HCT116 (cell line): ENCODE data around the gene TRH. TPM values are rescaled to one million over a fixed set of nuclear protein-coding genes. Genes with fewer than 3 reads are reported as not detected.

Source experiments
- ATAC-seq: fragments of 200-7000 bp; cut with Tn5 transposase; 2 replicates; pipeline ENCODE4 v1.9.1; 2020; ENCODE audit warnings: mild to moderate bottlenecking, moderate library complexity
- BruUV-seq: library from RNA; stranded (reverse); fragments of 400-500 nt; replicated peaks from 2 replicates; lab custom pipeline; 2021; lab: Mats Ljungman, UMichigan
- CTCF ChIA-PET: fragments of 300-600 bp; sonication (Branson Sonifier 250); formaldehyde crosslinking; loops from one replicate; lab custom pipeline; 2021; ENCODE audit warnings: antibody characterized with exemption; lab: Charles Lee
- POLR2A ChIA-PET: fragments of 300-600, 350-600 bp; sonication (Branson Sonifier 250); formaldehyde crosslinking; loops from one replicate; lab custom pipeline; 2021; ENCODE audit warnings: antibody characterized with exemption; lab: Charles Lee
- RAD21 ChIA-PET, 2 experiments: fragments of 300-600 bp; sonication (Branson Sonifier 250); formaldehyde crosslinking; loops; one replicate each; lab custom pipeline; 2023; ENCODE audit warnings: low total read pairs in 2 of 2; ENCODE audit not compliant: uncharacterized antibody in 2 of 2, unreplicated experiment in 2 of 2, low non-redundant PET in 1 of 2; lab: Charles Lee
- DNase-seq: peaks from one replicate; pipeline ENCODE4 v3.0.0-alpha.2; 2010; ENCODE audit warnings: low read depth, low spot score
- H2AFZ ChIP-seq: fragments of 200-600 bp; shearing (Covaris generic), sonication (generic); 2 replicates; pipeline ENCODE4 v1.6.1; 2017; ENCODE audit warnings: low read depth, mixed run types, mixed read lengths, antibody characterized with exemption, low read length; ENCODE audit not compliant: poor library complexity, severe bottlenecking
- H3K27ac ChIP-seq: 2 replicates; pipeline ENCODE4 v1.5.1; 2012; ENCODE audit warnings: low read depth, low read length
- H3K27me3 ChIP-seq: fragments of 200-600 bp; sonication (generic); 2 replicates; pipeline ENCODE4 v1.6.1; 2016; ENCODE audit warnings: mixed run types, low read length, mixed read lengths; ENCODE audit not compliant: insufficient read depth
- H3K36me3 ChIP-seq, 2 experiments: fragments of 200-500 bp in 1 of 2; fragments of 200-600 bp in 1 of 2; sonication (Bioruptor generic) in 1 of 2; sonication (generic) in 1 of 2; 2 replicates each; pipeline versions ENCODE4 v1.5.1 to v1.6.1; 2014 to 2016; ENCODE audit warnings: low read length in 2 of 2, inconsistent platforms in 1 of 2, mixed read lengths in 1 of 2, mixed run types in 1 of 2; ENCODE audit not compliant: insufficient read depth in 2 of 2, control insufficient read depth in 1 of 2
- H3K4me1 ChIP-seq, 2 experiments: fragments of 200-600 bp in 1 of 2; sonication (generic) in 1 of 2; 2 replicates each; pipeline versions ENCODE4 v1.5.1 to v1.6.1; 2012 to 2017; ENCODE audit warnings: low read length in 2 of 2, inconsistent platforms in 1 of 2, mild to moderate bottlenecking in 1 of 2, mixed read lengths in 1 of 2, mixed run types in 1 of 2, moderate library complexity in 1 of 2; ENCODE audit not compliant: insufficient read depth in 2 of 2, control insufficient read depth in 1 of 2
- H3K4me2 ChIP-seq: fragments of 200-600 bp; sonication (generic); 2 replicates; pipeline ENCODE4 v1.6.1; 2017; ENCODE audit warnings: mixed run types, low read length, mixed read lengths
- H3K4me3 ChIP-seq, 2 experiments: fragments of 200-600 bp in 1 of 2; sonication (generic) in 1 of 2; replicated peaks in 1 of 2; 2 replicates each; pipeline ENCODE4 v1.5.1; 2011 to 2016; ENCODE audit warnings: low read length in 2 of 2, control low read depth in 1 of 2, low read depth in 1 of 2, mild to moderate bottlenecking in 1 of 2, mixed read lengths in 1 of 2, mixed run types in 1 of 2
- H3K79me2 ChIP-seq: fragments of 200-600 bp; sonication (generic); 2 replicates; pipeline ENCODE4 v1.6.1; 2017; ENCODE audit warnings: mild to moderate bottlenecking, mixed run types, low read length, moderate library complexity, mixed read lengths; ENCODE audit not compliant: insufficient read depth
- H3K9ac ChIP-seq: fragments of 200-600 bp; sonication (generic); 2 replicates; pipeline ENCODE4 v1.6.1; 2016; ENCODE audit warnings: low read length, mixed read lengths
- H3K9me2 ChIP-seq: fragments of 200-600 bp; sonication (generic), shearing (Covaris generic); 2 replicates; pipeline ENCODE4 v1.6.1; 2017; ENCODE audit warnings: mixed run types, mild to moderate bottlenecking, moderate library complexity; ENCODE audit not compliant: insufficient read depth
- H3K9me3 ChIP-seq, 2 experiments: fragments of 200-500 bp in 1 of 2; fragments of 200-600 bp in 1 of 2; sonication (Bioruptor generic) in 1 of 2; sonication (generic) in 1 of 2; 2 replicates each; pipeline ENCODE4 v1.6.1; 2014 to 2017; ENCODE audit warnings: low read length in 2 of 2, mixed read lengths in 2 of 2, inconsistent platforms in 1 of 2, low read depth in 1 of 2, mild to moderate bottlenecking in 1 of 2, mixed run types in 1 of 2, moderate library complexity in 1 of 2; ENCODE audit not compliant: control insufficient read depth in 1 of 2, insufficient read depth in 1 of 2
- H4K20me1 ChIP-seq: fragments of 200-600 bp; sonication (generic), shearing (Covaris generic); 2 replicates; pipeline ENCODE4 v1.6.1; 2017; ENCODE audit warnings: mixed run types, mild to moderate bottlenecking, moderate library complexity; ENCODE audit not compliant: insufficient read depth
- CEBPB ChIP-seq: IDR thresholded peaks from 2 replicates; pipeline ENCODE4 v1.6.1; 2012; ENCODE audit warnings: low read depth
- EGR1 ChIP-seq: IDR thresholded peaks from 2 replicates; pipeline ENCODE4 v1.6.1; 2012; ENCODE audit warnings: low read depth
- EZH2 ChIP-seq: fragments of 200-600 bp; sonication (generic); IDR thresholded peaks from 2 replicates; pipeline ENCODE4 v1.6.1; 2017; ENCODE audit warnings: antibody characterized with exemption, mixed run types
- EZH2phosphoT487 ChIP-seq: fragments of 200-600 bp; IDR thresholded peaks from 2 replicates; pipeline ENCODE4 v1.6.1; 2018; ENCODE audit warnings: antibody characterized with exemption, borderline replicate concordance
- FOSL1 ChIP-seq: IDR thresholded peaks from 2 replicates; pipeline ENCODE4 v1.6.1; 2012; ENCODE audit warnings: low read depth
- JUND ChIP-seq: IDR thresholded peaks from 2 replicates; pipeline ENCODE4 v1.6.1; 2012
- POLR2A ChIP-seq: IDR thresholded peaks from 2 replicates; pipeline ENCODE4 v1.7.0; 2011; ENCODE audit warnings: borderline replicate concordance; ENCODE audit not compliant: insufficient read depth, insufficient read length; ENCODE audit errors: extremely low read depth
- POLR2AphosphoS5 ChIP-seq: IDR thresholded peaks from 2 replicates; pipeline ENCODE4 v1.6.1; 2011; ENCODE audit warnings: mild to moderate bottlenecking, low read depth, low read length, moderate library complexity
- RAD21 ChIP-seq: IDR thresholded peaks from 2 replicates; pipeline ENCODE4 v1.6.1; 2012; ENCODE audit warnings: low read depth, mild to moderate bottlenecking
- SIN3A ChIP-seq: IDR thresholded peaks from 2 replicates; pipeline ENCODE4 v1.6.1; 2012; ENCODE audit warnings: low read depth
- SRF ChIP-seq: IDR thresholded peaks from 2 replicates; pipeline ENCODE4 v1.6.1; 2012; ENCODE audit warnings: low read depth
- TCF7L2 ChIP-seq: IDR thresholded peaks from 2 replicates; pipeline ENCODE4 v1.7.0; 2011; ENCODE audit warnings: borderline replicate concordance, inconsistent platforms; ENCODE audit not compliant: insufficient read depth, insufficient read length; ENCODE audit errors: extremely low read depth
- YY1 ChIP-seq: IDR thresholded peaks from 2 replicates; pipeline ENCODE4 v1.6.1; 2011; ENCODE audit warnings: low read length, low read depth, moderate library complexity, mild to moderate bottlenecking; ENCODE audit not compliant: insufficient replicate concordance; ENCODE audit errors: extremely low read depth
- ZNF274 ChIP-seq: fragments of 200-500 bp; sonication (Bioruptor generic); IDR thresholded peaks from 2 replicates; pipeline ENCODE4 v1.6.1; 2014; ENCODE audit warnings: mild to moderate bottlenecking, low read depth, low read length, inconsistent platforms
- intact Hi-C: fragments of 100-400 bp; cut with micrococcal nuclease; formaldehyde crosslinking; loops from 2 replicates; pipeline ENCODE4 v1.10.0; 2022
- total RNA-seq: library from RNA; stranded (reverse); gene quantifications from one replicate; pipeline ENCODE4 v1.2.1, GENCODE V29; 2021; ENCODE audit not compliant: unreplicated experiment
- TF ChIP-seq, protein P1 (sequence below): IDR thresholded peaks from 2 replicates; pipeline ENCODE4 v1.6.1; 2011; ENCODE audit warnings: mild to moderate bottlenecking, low read length, moderate library complexity; ENCODE audit not compliant: insufficient replicate concordance; ENCODE audit errors: extremely low read depth
- TF ChIP-seq, protein P2 (sequence below): IDR thresholded peaks from 2 replicates; pipeline ENCODE4 v1.6.1; 2012; ENCODE audit warnings: low read depth
- TF ChIP-seq, protein P3 (sequence below): IDR thresholded peaks from 2 replicates; pipeline ENCODE4 v1.6.1; 2012

TRH gene
- total RNA-seq, 1 experiment from 2014 or later: not detected

DNA sequence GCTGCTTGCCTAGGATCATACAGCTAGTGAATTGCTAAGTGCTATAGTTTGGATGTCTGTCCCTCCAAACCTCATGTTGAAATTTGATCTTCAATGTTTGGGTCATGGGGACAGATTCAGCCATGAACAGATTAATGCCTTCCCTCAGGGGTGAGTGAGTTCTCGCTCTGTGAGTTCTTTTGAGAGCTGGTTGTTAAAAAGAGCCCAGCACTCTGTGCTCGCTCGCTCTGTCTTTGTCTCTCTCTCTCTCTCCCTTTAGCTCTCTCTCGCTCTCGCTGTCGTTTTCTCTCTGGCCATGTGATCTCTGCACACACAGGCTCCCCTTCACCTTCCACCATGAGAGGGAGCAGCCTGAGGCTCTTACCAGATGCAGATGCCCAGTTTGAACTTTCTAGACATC lies 14.9 kb downstream of the TRH start:
- intact Hi-C loops: no loop called here
- Histone ChIP-seq H4K20me1 (no peaks in the 10 kb centered on the region), H2AFZ (no peak overlapping the region), H3K79me2 (no peaks in the 10 kb centered on the region), H3K9ac (no peak overlapping the region), H3K4me2 (no peak overlapping the region), H3K27me3 (no peaks in the 10 kb centered on the region), H3K36me3 (no peaks in the 10 kb centered on the region), H3K9me3 (no peaks in the 10 kb centered on the region), H3K27ac (no peak overlapping the region), H3K4me1 (no peaks in the 10 kb centered on the region), H3K9me2 (no peaks in the 10 kb centered on the region), H3K4me3 (no peak overlapping the region)
- ATAC-seq (no peak), DNase-seq (no peak)
- ChIA-PET POLR2A (no interaction called here), CTCF (no interaction called here), RAD21 (no interaction called here)
- TF ChIP-seq RAD21: no peak
- TF ChIP-seq EZH2phosphoT487: no peak
- no peak for TF ChIP-seq SIN3A
- no peak for TF ChIP-seq POLR2A
- TF ChIP-seq, protein P1, sequence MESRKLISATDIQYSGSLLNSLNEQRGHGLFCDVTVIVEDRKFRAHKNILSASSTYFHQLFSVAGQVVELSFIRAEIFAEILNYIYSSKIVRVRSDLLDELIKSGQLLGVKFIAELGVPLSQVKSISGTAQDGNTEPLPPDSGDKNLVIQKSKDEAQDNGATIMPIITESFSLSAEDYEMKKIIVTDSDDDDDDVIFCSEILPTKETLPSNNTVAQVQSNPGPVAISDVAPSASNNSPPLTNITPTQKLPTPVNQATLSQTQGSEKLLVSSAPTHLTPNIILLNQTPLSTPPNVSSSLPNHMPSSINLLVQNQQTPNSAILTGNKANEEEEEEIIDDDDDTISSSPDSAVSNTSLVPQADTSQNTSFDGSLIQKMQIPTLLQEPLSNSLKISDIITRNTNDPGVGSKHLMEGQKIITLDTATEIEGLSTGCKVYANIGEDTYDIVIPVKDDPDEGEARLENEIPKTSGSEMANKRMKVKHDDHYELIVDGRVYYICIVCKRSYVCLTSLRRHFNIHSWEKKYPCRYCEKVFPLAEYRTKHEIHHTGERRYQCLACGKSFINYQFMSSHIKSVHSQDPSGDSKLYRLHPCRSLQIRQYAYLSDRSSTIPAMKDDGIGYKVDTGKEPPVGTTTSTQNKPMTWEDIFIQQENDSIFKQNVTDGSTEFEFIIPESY: no peak
- no peak for TF ChIP-seq EZH2
- no peak for TF ChIP-seq EGR1
- TF ChIP-seq SRF: no peak
- TF ChIP-seq POLR2AphosphoS5: no peak
- no peak for TF ChIP-seq JUND
- TF ChIP-seq TCF7L2: no peak
- TF ChIP-seq CEBPB: no peak
- TF ChIP-seq FOSL1: no peak
- no peak for TF ChIP-seq ZNF274
- TF ChIP-seq, protein P2, sequence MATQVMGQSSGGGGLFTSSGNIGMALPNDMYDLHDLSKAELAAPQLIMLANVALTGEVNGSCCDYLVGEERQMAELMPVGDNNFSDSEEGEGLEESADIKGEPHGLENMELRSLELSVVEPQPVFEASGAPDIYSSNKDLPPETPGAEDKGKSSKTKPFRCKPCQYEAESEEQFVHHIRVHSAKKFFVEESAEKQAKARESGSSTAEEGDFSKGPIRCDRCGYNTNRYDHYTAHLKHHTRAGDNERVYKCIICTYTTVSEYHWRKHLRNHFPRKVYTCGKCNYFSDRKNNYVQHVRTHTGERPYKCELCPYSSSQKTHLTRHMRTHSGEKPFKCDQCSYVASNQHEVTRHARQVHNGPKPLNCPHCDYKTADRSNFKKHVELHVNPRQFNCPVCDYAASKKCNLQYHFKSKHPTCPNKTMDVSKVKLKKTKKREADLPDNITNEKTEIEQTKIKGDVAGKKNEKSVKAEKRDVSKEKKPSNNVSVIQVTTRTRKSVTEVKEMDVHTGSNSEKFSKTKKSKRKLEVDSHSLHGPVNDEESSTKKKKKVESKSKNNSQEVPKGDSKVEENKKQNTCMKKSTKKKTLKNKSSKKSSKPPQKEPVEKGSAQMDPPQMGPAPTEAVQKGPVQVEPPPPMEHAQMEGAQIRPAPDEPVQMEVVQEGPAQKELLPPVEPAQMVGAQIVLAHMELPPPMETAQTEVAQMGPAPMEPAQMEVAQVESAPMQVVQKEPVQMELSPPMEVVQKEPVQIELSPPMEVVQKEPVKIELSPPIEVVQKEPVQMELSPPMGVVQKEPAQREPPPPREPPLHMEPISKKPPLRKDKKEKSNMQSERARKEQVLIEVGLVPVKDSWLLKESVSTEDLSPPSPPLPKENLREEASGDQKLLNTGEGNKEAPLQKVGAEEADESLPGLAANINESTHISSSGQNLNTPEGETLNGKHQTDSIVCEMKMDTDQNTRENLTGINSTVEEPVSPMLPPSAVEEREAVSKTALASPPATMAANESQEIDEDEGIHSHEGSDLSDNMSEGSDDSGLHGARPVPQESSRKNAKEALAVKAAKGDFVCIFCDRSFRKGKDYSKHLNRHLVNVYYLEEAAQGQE: no peak
- TF ChIP-seq YY1: no peak
- TF ChIP-seq, protein P3, sequence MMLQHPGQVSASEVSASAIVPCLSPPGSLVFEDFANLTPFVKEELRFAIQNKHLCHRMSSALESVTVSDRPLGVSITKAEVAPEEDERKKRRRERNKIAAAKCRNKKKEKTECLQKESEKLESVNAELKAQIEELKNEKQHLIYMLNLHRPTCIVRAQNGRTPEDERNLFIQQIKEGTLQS: no peak
- no TSS peak for BruUV-seq
